NB4 (cell line): ENCODE data around the gene ASPRV1.

Experiments
- MAX ChIP-seq: IDR thresholded peaks from 2 replicates; pipeline ENCODE4 v1.6.1; 2011; ENCODE audit warnings: low read depth, low read length
- POLR2A ChIP-seq: IDR thresholded peaks from 2 replicates; pipeline ENCODE4 v1.6.1; 2011; ENCODE audit warnings: mild to moderate bottlenecking; ENCODE audit not compliant: insufficient read length; ENCODE audit errors: extremely low read depth
- TF ChIP-seq, protein P1 (sequence below): IDR thresholded peaks from one replicate; pipeline ENCODE4 v1.5.1; 2012; ENCODE audit warnings: low read depth, low read length

DNA sequence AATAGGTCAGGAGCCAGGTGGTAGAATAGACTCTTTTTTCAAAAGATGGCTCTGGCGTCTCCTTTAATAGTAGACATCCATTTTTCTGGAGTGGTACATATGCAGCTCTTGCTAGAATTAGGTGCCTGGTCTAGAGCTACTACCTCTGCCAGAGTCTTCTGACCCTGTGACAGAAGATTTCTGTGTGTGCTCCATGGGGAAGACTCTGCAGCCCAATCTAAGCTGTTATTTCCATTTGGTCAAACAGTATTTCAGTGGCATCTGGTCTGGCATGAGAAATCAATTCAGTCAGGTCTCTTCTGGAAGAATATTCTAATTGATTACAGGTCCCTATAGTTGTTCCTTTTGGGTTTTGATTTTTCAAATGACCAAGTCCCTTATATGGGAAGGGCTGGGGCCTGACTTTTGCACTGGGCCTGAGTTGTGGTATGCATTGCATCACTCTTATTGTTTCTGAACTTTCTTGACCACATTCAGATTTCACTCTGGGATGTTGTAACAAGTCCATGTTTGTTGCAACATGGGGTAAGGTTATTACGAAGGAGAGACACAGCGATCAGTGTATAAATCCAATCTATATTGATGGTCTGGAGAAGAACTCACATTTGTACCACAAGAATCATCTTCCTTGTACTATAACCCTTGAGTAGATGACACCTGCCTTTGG lies 34.4 kb downstream of the ASPRV1 start:
- TF ChIP-seq, protein P1, sequence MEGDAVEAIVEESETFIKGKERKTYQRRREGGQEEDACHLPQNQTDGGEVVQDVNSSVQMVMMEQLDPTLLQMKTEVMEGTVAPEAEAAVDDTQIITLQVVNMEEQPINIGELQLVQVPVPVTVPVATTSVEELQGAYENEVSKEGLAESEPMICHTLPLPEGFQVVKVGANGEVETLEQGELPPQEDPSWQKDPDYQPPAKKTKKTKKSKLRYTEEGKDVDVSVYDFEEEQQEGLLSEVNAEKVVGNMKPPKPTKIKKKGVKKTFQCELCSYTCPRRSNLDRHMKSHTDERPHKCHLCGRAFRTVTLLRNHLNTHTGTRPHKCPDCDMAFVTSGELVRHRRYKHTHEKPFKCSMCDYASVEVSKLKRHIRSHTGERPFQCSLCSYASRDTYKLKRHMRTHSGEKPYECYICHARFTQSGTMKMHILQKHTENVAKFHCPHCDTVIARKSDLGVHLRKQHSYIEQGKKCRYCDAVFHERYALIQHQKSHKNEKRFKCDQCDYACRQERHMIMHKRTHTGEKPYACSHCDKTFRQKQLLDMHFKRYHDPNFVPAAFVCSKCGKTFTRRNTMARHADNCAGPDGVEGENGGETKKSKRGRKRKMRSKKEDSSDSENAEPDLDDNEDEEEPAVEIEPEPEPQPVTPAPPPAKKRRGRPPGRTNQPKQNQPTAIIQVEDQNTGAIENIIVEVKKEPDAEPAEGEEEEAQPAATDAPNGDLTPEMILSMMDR: no peak
- no peak for TF ChIP-seq MAX
- no peak for TF ChIP-seq POLR2A
